AG04450 (cell line): ENCODE data around the gene DRC1. TPM values are rescaled to one million over a fixed set of nuclear protein-coding genes. Genes with fewer than 3 reads are reported as not detected.

Experiments used
- CTCF ChIA-PET: fragments of 300-600, 350-600 bp; formaldehyde crosslinking; extraction: SDS; loops from one replicate; lab custom pipeline; 2022; ENCODE audit warnings: antibody characterized with exemption, inconsistent platforms; lab: Charles Lee
- POLR2A ChIA-PET: fragments of 350-600 bp; formaldehyde crosslinking; extraction: SDS; loops from one replicate; lab custom pipeline; 2021; ENCODE audit warnings: antibody characterized with exemption, inconsistent platforms; lab: Yijun Ruan, JAX
- DNase-seq: peaks from one replicate; pipeline ENCODE4 v3.0.0-alpha.2; 2011; ENCODE audit warnings: low read depth, low spot score
- H3K27ac ChIP-seq: one replicate; pipeline ENCODE4 v1.5.1; 2012; ENCODE audit warnings: low read depth, low read length, control low read depth
- H3K27me3 ChIP-seq: one replicate; pipeline ENCODE4 v1.6.0; 2012; ENCODE audit warnings: low read length; ENCODE audit not compliant: control insufficient read depth, insufficient read depth
- H3K4me3 ChIP-seq: 2 replicates; pipeline ENCODE4 v1.5.1; 2011; ENCODE audit warnings: mild to moderate bottlenecking, low read depth, low read length, control low read depth
- H3K9me3 ChIP-seq: 2 replicates; pipeline ENCODE4 v1.5.1; 2012; ENCODE audit warnings: low read length; ENCODE audit not compliant: control insufficient read depth, insufficient read depth
- CTCF ChIP-seq: IDR thresholded peaks from 2 replicates; pipeline ENCODE4 v1.5.1; 2011; ENCODE audit warnings: low read depth, low read length, control low read depth, inconsistent platforms
- polyA plus RNA-seq: library from polyadenylated mRNA; depleted of rRNA; stranded (reverse); fragments of >200 nt; gene quantifications from 2 replicates; pipeline ENCODE4 v1.2.3, GENCODE V29; 2011

Gene DRC1
- polyA plus RNA-seq, 1 experiment = not detected

DNA sequence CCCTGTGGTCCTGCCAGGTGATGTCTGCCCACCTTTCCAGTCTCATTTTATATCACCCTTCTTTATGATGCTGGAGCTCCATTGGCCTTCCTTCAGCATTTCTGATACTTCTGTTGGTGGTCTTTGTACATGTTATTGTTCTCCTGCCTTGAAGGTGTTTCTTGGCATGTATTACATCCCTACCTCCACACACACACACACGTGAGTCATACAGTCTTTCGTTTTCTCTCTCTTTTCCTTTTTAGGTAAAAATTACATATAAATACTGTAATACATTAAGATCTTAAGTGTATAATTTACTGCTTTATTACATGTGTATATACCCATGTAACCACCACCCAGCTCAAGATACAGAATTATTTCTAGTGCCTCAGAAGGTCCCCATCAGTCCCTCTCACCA is 44.9 kb upstream of the DRC1 start:
- no peak overlapping the region for H3K27ac ChIP-seq
- CTCF ChIA-PET = interaction anchor here (1.0 kb wide), 1 partner anchor 9 kb away, joined by 3 read pairs; no protein-coding TSS in a partner anchor
- POLR2A ChIA-PET = interaction anchor here (0.6 to 0.7 kb wide), 2 partner anchors 168 to 178 kb away, joined by 3 to 5 read pairs; no protein-coding TSS in a partner anchor
- DNase-seq = no peak
- H3K9me3 ChIP-seq = no peaks in the 10 kb centered on the region
- no peak for TF ChIP-seq CTCF
- no peak overlapping the region for H3K4me3 ChIP-seq
- H3K27me3 ChIP-seq = no peaks in the 10 kb centered on the region

GRCh38 chr2:26359886-26360473 is 41.7 kb upstream of the DRC1 start:
- TF ChIP-seq CTCF = no peak
- Histone ChIP-seq H3K27me3 (no peaks in the 10 kb centered on the region), H3K4me3 (no peak overlapping the region), H3K27ac (no peak overlapping the region), H3K9me3 (no peaks in the 10 kb centered on the region)
- ChIA-PET POLR2A (no interaction called here), CTCF (interaction anchor here (0.6 to 0.9 kb wide), 2 partner anchors 33 to 1275 kb away, joined by 3 read pairs; no protein-coding TSS in a partner anchor)
- DNase-seq = no peak

- H3K4me3 ChIP-seq = no peak overlapping the region
- H3K27ac ChIP-seq = no peak overlapping the region
- TF ChIP-seq CTCF = no peak
- no peak for DNase-seq
- no peaks in the 10 kb centered on the region for H3K9me3 ChIP-seq
- POLR2A ChIA-PET = no interaction called here
- CTCF ChIA-PET = interaction anchor here (0.5 kb wide), 1 partner anchor 240 kb away, joined by 3 read pairs; no protein-coding TSS in a partner anchor
- no peaks in the 10 kb centered on the region for H3K27me3 ChIP-seq
These were observed 38.4 kb upstream of the DRC1 start for GRCh38 chr2:26363323-26363722.

DNA sequence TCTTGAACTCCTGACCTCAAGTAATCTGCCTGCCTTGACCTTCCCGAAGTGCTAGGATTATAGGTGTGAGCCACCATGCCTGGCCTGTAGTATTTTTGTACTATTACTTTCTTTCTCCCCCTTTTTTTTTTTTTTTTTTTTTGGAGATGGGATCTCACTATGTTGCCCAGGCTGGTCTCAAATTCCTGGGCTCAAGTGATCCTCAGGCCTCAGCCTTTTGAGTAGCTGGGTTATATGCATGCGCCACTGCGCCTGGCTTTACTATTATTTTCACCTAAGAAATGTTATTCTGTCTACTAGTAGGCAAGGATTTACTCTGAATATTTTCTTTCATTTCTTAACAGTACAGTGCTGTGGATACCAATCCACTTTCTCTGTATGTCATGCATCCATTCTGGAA is 37.8 kb upstream of the DRC1 start:
- Histone ChIP-seq H3K27ac (no peak overlapping the region), H3K27me3 (no peaks in the 10 kb centered on the region), H3K4me3 (no peak overlapping the region), H3K9me3 (no peaks in the 10 kb centered on the region)
- TF ChIP-seq CTCF = no peak
- POLR2A ChIA-PET = no interaction called here
- CTCF ChIA-PET = no interaction called here
- DNase-seq = no peak

DNA sequence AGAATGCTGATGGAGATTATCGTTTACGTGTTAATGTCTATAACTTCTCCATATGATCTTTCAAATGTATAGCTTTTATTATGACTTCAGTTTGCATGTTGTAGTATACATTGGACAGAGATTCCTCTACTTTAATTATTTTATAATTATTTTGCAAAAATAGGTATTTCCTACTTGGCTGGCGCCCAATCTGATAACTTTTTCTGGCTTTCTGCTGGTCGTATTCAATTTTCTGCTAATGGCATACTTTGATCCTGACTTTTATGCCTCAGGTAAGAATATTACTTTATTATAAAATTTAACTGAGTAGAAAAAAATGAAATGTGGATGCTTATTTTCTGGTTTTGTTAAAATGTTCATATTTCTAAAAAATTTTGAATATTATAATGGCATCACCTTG is 37.1 kb upstream of the DRC1 start:
- no peaks in the 10 kb centered on the region for H3K27me3 ChIP-seq
- DNase-seq = no peak
- H3K9me3 ChIP-seq = no peaks in the 10 kb centered on the region
- TF ChIP-seq CTCF = no peak
- no peak overlapping the region for H3K27ac ChIP-seq
- CTCF ChIA-PET = no interaction called here
- H3K4me3 ChIP-seq = no peak overlapping the region
- POLR2A ChIA-PET = no interaction called here
